Tibial nerve (tissue), 3 donors: ENCODE data around the gene PLEKHJ1.

ENCODE experiments used
- CTCF ChIP-seq, 5 experiments: fragments of 200-600 bp in 3 of 5; fragments of 450-650 bp in 2 of 5; sonication (generic) in 3 of 5; IDR thresholded peaks; one replicate each; pipeline ENCODE4 v1.5.1; 2016 to 2019; ENCODE audit warnings: antibody characterized with exemption in 5 of 5, mild to moderate bottlenecking in 3 of 5, moderate library complexity in 2 of 5
- POLR2A ChIP-seq, 2 donors: fragments of 450-650 bp; IDR thresholded peaks; one replicate each; pipeline ENCODE4 v1.6.1; 2017; ENCODE audit warnings: antibody characterized with exemption in 2 of 2, mild to moderate bottlenecking in 2 of 2, moderate library complexity in 2 of 2

DNA sequence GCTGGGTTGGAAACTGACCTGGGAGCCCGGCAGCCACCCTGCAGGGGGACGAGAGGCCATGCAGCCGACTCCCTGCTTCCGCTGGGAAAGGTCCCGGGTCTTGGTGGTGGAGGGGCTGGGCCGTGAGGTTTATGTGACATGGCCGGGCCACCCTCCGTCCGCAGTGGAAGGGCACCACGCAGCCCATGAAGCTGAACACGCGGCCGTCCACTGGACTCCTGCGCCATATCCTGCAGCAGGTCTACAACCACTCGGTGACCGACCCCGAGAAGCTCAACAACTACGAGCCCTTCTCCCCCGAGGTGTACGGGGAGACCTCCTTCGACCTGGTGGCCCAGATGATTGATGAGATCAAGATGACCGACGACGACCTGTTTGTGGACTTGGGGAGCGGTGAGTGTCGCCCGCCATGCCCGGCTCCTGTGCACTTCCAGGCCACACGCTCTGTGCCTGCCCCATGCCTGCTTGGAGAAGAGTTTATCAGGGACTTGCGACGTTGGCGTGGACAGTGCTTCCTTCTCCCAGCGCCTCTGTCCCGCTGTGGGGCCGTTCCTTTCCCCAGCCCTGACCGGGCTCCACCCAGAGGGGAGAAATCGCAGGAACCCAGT lies 45.2 kb downstream of the PLEKHJ1 start:
- TF ChIP-seq POLR2A (IDR thresholded peaks at IDR 0.05) (no peak), CTCF (IDR thresholded peaks at IDR 0.05) (no peak)
